ENCODE measurements around the gene ANO8. TPM values are rescaled to one million over a fixed set of nuclear protein-coding genes. Genes with fewer than 3 reads are reported as not detected.

ANO8 gene
- total and polyA plus RNA-seq, 2 donors (not counting 1 experiment from before 2014, with no cell fraction given) = 3.0 to 5.2 TPM

- Mint-ChIP-seq H3K27me3 (peaks cover 6% of the 10 kb centered on the region), H3K4me3 (peak overlapping the region; percentile 73), H3K9me3 (ENCODE audit: insufficient read depth) (no peaks in the 10 kb centered on the region), H3K4me1 (peaks cover 16% of the 10 kb centered on the region), H3K27ac (peak overlapping the region; percentile 56)
- ATAC-seq (ENCODE audit: low read depth) = peak; percentile 26
- H3K4me2 ChIP-seq (replicated peaks; ENCODE audit: low read depth, low read length, poor library complexity, severe bottlenecking) = peak overlapping the region; percentile 97
- CTCF ChIA-PET = interaction anchor here (0.9 to 1.3 kb wide), 3 partner anchors 11 to 42 kb away, joined by 3 to 4 read pairs (median 3); partner anchors contain the start of gene DDA1
- TF ChIP-seq, protein P1, sequence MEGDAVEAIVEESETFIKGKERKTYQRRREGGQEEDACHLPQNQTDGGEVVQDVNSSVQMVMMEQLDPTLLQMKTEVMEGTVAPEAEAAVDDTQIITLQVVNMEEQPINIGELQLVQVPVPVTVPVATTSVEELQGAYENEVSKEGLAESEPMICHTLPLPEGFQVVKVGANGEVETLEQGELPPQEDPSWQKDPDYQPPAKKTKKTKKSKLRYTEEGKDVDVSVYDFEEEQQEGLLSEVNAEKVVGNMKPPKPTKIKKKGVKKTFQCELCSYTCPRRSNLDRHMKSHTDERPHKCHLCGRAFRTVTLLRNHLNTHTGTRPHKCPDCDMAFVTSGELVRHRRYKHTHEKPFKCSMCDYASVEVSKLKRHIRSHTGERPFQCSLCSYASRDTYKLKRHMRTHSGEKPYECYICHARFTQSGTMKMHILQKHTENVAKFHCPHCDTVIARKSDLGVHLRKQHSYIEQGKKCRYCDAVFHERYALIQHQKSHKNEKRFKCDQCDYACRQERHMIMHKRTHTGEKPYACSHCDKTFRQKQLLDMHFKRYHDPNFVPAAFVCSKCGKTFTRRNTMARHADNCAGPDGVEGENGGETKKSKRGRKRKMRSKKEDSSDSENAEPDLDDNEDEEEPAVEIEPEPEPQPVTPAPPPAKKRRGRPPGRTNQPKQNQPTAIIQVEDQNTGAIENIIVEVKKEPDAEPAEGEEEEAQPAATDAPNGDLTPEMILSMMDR (IDR thresholded peaks at IDR 0.05) = no peak
- no peak for TF ChIP-seq EZH2 (IDR thresholded peaks at IDR 0.05; ENCODE audit: borderline replicate concordance, insufficient read depth, low read depth, low read length, poor library complexity, severe bottlenecking)
- no peaks in the 10 kb centered on the region for H3K36me3 ChIP-seq (replicated peaks in 1 of 2; ENCODE audit: control extremely low read depth in 1 of 2, control insufficient read depth in 1 of 2, extremely low read depth in 1 of 2, insufficient read depth in 2 of 2, low read length in 1 of 2)
- peak overlapping the region; percentile 65 for H3K9ac ChIP-seq (ENCODE audit: low read length)
- intact Hi-C loops (cut with micrococcal nuclease) = no loop called here
- no peaks in the 10 kb centered on the region for H3K79me2 ChIP-seq (ENCODE audit: control insufficient read depth, insufficient read depth, low read length)
- H3K27ac ChIP-seq (ENCODE audit: low read length in 2 of 2) = no peak overlapping the region
- peak overlapping the region in 4 of 5 experiments; percentile 52 to 70 (median 65) for H3K4me3 ChIP-seq (ENCODE audit: control extremely low read depth in 1 of 5, extremely low read depth in 1 of 5, insufficient read depth in 1 of 5, low read depth in 2 of 5, low read length in 4 of 5)
- DNase-seq = peak; percentile 59
- H3K27me3 ChIP-seq (replicated peaks in 1 of 4; ENCODE audit: control extremely low read depth in 1 of 4, control insufficient read depth in 3 of 4, insufficient read depth in 4 of 4, low read length in 3 of 4) = peaks cover 0 to 25% (median 1%) of the 10 kb centered on the region in 4 experiments
- WGBS (ENCODE audit: insufficient coverage) = 7% methylated on average over 75 of the region's 94 CpGs
- no peaks in the 10 kb centered on the region for H4K20me1 ChIP-seq (ENCODE audit: control insufficient read depth, insufficient read depth, low read length, poor library complexity, severe bottlenecking)
- peaks cover 14 to 19% of the 10 kb centered on the region in 2 donors for H3K4me1 ChIP-seq (ENCODE audit: control insufficient read depth in 2 of 2, insufficient read depth in 2 of 2, low read length in 2 of 2)
- peak overlapping the region; percentile 90 for H2AFZ ChIP-seq (ENCODE audit: insufficient read depth, low read depth, low read length, poor library complexity, severe bottlenecking)
- peaks cover 0 to 10% (median 0%) of the 10 kb centered on the region in 3 donors for H3K9me3 ChIP-seq (ENCODE audit: control extremely low read depth in 1 of 3, control insufficient read depth in 2 of 3, insufficient read depth in 1 of 3, low read length in 2 of 3)
- POLR2A ChIA-PET = interaction anchor here (0.5 to 1.2 kb wide), 3 partner anchors 11 to 23 kb away, joined by 6 to 7 read pairs (median 6); partner anchors contain the start of gene DDA1
These were observed 5.9 kb downstream of the ANO8 start for GRCh38 chr19:17328517-17329365.

Measured in B cell (primary cell).